GM06990 (cell line): ENCODE measurements around the gene IFI6.

Experiments
- DNase-seq: peaks from one replicate; pipeline ENCODE4 v3.0.0-alpha.2; 2011; ENCODE audit not compliant: insufficient read length; ENCODE audit errors: extremely low read depth
- H3K27me3 ChIP-seq: replicated peaks from 2 replicates; pipeline ENCODE4 v1.6.0; 2011; ENCODE audit warnings: low read length; ENCODE audit not compliant: control insufficient read depth, insufficient read depth
- H3K36me3 ChIP-seq: 2 replicates; pipeline ENCODE4 v1.5.1; 2011; ENCODE audit warnings: low read length; ENCODE audit not compliant: control insufficient read depth, insufficient read depth
- H3K4me3 ChIP-seq: replicated peaks from 2 replicates; pipeline ENCODE4 v1.5.1; 2011; ENCODE audit warnings: low read depth, mild to moderate bottlenecking, control low read depth, low read length
- TF ChIP-seq, protein P1 (sequence below): IDR thresholded peaks from 2 replicates; pipeline ENCODE4 v1.5.1; 2011; ENCODE audit warnings: low read length, control low read depth, mild to moderate bottlenecking, inconsistent platforms; ENCODE audit not compliant: insufficient read depth, poor library complexity, severe bottlenecking

Gene IFI6

DNA sequence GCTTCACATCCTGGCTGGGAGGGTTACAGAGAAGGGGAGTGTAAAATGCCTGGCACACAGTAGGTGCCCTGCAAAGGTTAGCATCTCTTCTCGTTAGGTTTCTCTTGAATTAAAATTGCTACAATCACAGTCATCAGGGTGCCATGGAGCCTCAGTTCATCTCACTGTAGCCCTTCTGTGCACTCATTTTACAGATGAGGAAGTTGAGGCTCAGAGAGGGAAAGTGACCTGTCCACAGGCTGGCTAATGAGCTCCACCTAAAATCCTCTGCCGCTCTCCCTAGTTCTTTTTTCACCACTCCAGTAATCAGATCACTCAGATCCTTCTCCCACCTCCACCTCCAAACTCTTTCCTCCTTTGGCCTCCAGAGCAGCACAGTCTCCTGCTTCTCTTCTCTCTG, 54.6 kb downstream of the IFI6 start:
- TF ChIP-seq, protein P1, sequence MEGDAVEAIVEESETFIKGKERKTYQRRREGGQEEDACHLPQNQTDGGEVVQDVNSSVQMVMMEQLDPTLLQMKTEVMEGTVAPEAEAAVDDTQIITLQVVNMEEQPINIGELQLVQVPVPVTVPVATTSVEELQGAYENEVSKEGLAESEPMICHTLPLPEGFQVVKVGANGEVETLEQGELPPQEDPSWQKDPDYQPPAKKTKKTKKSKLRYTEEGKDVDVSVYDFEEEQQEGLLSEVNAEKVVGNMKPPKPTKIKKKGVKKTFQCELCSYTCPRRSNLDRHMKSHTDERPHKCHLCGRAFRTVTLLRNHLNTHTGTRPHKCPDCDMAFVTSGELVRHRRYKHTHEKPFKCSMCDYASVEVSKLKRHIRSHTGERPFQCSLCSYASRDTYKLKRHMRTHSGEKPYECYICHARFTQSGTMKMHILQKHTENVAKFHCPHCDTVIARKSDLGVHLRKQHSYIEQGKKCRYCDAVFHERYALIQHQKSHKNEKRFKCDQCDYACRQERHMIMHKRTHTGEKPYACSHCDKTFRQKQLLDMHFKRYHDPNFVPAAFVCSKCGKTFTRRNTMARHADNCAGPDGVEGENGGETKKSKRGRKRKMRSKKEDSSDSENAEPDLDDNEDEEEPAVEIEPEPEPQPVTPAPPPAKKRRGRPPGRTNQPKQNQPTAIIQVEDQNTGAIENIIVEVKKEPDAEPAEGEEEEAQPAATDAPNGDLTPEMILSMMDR, result no peak
- DNase-seq, result no peak
- H3K36me3 ChIP-seq, result peaks cover 53% of the 10 kb centered on the region
- H3K4me3 ChIP-seq, result no peak overlapping the region
- no peaks in the 10 kb centered on the region for H3K27me3 ChIP-seq

DNA sequence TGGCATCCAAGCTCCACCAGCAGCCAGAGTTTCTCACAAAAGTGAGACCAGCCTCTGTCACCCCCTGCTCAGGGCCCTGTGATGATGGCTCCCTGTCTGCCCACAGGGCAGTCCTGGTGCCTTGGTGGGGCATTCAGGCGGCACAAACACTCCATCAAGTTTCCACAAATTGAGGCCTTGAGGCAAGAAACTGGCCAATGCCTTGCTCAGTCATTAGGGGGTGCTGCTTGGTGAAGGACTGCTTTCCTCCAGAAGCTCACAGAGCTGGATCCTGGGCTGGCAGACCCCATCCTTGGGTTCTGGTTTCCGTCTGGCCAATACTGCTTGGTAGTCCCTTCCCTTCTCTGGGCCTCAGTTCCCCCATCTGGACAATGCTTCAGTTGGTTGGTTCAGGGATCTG, 55.6 kb downstream of the IFI6 start:
- H3K27me3 ChIP-seq, result no peaks in the 10 kb centered on the region
- H3K36me3 ChIP-seq, result peaks cover 52% of the 10 kb centered on the region
- H3K4me3 ChIP-seq, result no peak overlapping the region
- no peak for DNase-seq
- TF ChIP-seq, protein P1, result peak; percentile 17
